Gastroesophageal sphincter (tissue), 4 donors: ENCODE measurements around the gene SH2D6. TPM values are rescaled to one million over a fixed set of nuclear protein-coding genes. Genes with fewer than 3 reads are reported as not detected.
A peak's percentile ranks its signal among the peaks of the same experiment; 100 is the strongest.

ENCODE experiments used
- ATAC-seq: fragments of 150-250 bp; one replicate; pipeline ENCODE4 v1.9.1; 2016; ENCODE audit warnings: mild to moderate bottlenecking, moderate library complexity
- H3K27ac ChIP-seq, 4 donors: fragments of 200-600 bp; sonication (generic) in 3 of 4; 1 replicate in 3 of 4; 2 replicates in 1 of 4; pipeline ENCODE4 v1.5.1; 2016 to 2019
- H3K27me3 ChIP-seq: fragments of 200-600 bp; sonication (generic); one replicate; pipeline ENCODE4 v1.5.1; 2019
- H3K36me3 ChIP-seq, 2 donors: fragments of 200-600 bp; sonication (generic); one replicate each; pipeline ENCODE4 v1.5.1; 2019; ENCODE audit warnings: control low read depth in 1 of 2
- H3K4me1 ChIP-seq, 3 donors: fragments of 200-600 bp; sonication (generic); 1 replicate in 2 of 3; 2 replicates in 1 of 3; pipeline ENCODE4 v1.5.1; 2016 to 2019; ENCODE audit warnings: control low read depth in 2 of 3
- H3K4me3 ChIP-seq, 2 donors: fragments of 200-600 bp; sonication (generic); one replicate each; pipeline ENCODE4 v1.5.1; 2019; ENCODE audit warnings: mild to moderate bottlenecking in 1 of 2, moderate library complexity in 1 of 2
- H3K9me3 ChIP-seq, 3 donors: fragments of 200-600 bp; sonication (generic); one replicate each; pipeline ENCODE4 v1.5.1; 2017 to 2019; ENCODE audit warnings: control low read depth in 2 of 3
- EP300 ChIP-seq: sonication (generic); formaldehyde crosslinking; IDR thresholded peaks from one replicate; pipeline ENCODE4 v1.6.1; 2017; ENCODE audit warnings: antibody characterized with exemption, mild to moderate bottlenecking
- POLR2A ChIP-seq, 2 donors: fragments of 450-650 bp; IDR thresholded peaks; one replicate each; pipeline ENCODE4 v1.6.1; 2017; ENCODE audit warnings: antibody characterized with exemption in 2 of 2, mild to moderate bottlenecking in 2 of 2, moderate library complexity in 1 of 2
- POLR2AphosphoS5 ChIP-seq: sonication (generic); formaldehyde crosslinking; IDR thresholded peaks from one replicate; pipeline ENCODE4 v1.6.1; 2017; ENCODE audit warnings: antibody characterized with exemption
- WGBS, 2 donors: methylation state at CpG; one replicate each; pipeline ENCODE4 v1.1.5; 2018; ENCODE audit warnings: low coverage in 1 of 2; 5-methylcytosine and 5-hydroxymethylcytosine counted together
- total RNA-seq, 4 donors: library from RNA; depleted of rRNA; stranded (reverse); fragments of >200 nt; gene quantifications; one replicate each; pipeline ENCODE4 v1.1.0, GENCODE V29; 2016
- TF ChIP-seq, protein P1 (sequence below), 4 experiments: fragments of 200-600 bp in 2 of 4; fragments of 450-650 bp in 2 of 4; sonication (generic) in 1 of 4; IDR thresholded peaks; one replicate each; pipeline ENCODE4 v1.5.1; 2017 to 2019; ENCODE audit warnings: antibody characterized with exemption in 4 of 4, mild to moderate bottlenecking in 2 of 4, moderate library complexity in 2 of 4

SH2D6 gene
- total RNA-seq, 4 donors from 2014 or later = not detected

DNA sequence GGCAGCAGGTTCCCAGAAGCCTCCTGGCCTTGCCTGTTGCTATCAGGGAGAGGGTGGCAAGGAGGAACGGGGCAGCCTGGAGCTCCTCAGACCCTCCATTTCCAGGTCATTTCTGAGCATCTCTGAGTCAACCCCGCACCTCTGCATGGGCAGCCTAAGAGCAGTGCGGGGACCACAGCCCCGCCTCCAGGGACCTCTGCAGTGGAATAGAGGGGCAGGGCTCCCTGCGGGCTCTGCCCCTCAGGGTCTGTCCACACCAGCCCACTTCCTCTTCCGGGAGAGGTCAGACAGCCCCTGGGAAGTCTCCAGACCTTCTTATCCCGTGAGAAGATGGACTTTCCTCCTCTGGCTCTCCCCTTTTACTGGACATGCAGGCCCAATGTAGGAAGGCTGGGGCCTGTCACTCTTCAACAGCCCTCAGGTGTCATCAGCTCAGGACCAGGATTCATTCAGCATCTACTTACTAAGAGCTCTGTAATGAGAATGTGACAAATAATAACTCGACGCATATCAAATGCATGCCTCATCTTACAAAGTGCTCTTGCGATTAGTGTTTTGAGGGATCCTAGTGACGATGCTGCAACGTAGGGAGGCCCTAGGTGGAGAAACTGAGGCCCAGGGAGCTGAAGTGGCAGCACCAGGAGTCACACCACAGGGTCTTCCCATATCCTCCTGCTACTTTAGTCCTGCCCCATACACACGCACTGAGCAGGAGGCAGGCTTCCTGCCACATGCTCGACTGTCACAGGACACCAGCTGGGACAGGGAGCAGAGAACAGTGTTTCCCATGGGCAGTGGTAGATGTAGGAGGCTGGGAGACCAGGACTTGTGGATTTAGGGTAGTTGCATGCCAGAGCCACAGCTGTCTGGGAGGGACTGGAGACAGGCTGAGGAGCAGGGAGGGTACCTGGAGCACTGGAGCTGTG is 28.0 kb downstream of the SH2D6 start:
- no peaks in the 10 kb centered on the region for H3K9me3 ChIP-seq
- peak; percentile 6 for ATAC-seq
- peaks cover 0 to 16% (median 9%) of the 10 kb centered on the region in 3 donors for H3K4me1 ChIP-seq
- WGBS, 2 donors = 71 to 95% methylated on average over 7 of the region's 14 CpGs
- H3K27me3 ChIP-seq = no peaks in the 10 kb centered on the region
- TF ChIP-seq POLR2AphosphoS5 = no peak
- no peak for TF ChIP-seq EP300
- TF ChIP-seq, protein P1, sequence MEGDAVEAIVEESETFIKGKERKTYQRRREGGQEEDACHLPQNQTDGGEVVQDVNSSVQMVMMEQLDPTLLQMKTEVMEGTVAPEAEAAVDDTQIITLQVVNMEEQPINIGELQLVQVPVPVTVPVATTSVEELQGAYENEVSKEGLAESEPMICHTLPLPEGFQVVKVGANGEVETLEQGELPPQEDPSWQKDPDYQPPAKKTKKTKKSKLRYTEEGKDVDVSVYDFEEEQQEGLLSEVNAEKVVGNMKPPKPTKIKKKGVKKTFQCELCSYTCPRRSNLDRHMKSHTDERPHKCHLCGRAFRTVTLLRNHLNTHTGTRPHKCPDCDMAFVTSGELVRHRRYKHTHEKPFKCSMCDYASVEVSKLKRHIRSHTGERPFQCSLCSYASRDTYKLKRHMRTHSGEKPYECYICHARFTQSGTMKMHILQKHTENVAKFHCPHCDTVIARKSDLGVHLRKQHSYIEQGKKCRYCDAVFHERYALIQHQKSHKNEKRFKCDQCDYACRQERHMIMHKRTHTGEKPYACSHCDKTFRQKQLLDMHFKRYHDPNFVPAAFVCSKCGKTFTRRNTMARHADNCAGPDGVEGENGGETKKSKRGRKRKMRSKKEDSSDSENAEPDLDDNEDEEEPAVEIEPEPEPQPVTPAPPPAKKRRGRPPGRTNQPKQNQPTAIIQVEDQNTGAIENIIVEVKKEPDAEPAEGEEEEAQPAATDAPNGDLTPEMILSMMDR (IDR thresholded peaks at IDR 0.05) = no peak
- TF ChIP-seq POLR2A (IDR thresholded peaks at IDR 0.05) = no peak
- peak overlapping the region; percentile 1 to 79 (median 70) for H3K27ac ChIP-seq
- H3K36me3 ChIP-seq = no peaks in the 10 kb centered on the region
- H3K4me3 ChIP-seq = no peak overlapping the region

DNA sequence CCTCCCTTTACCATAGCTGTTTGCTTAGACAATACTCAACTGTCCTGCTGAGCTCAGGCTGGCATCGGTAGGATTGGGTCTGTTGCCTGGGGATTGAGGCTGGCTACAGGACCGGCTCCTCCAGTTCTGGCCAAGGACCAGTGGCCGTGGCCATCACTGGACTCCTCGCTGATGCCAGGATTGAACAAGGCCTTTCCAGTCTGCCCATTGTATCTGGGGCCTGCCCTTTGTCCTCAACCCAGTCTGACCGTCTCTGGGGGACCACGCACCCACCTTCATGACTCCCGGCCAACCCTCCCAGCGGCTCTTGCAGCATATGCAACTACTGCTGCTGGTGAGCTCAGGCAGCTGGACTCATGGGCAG is 28.7 kb downstream of the SH2D6 start:
- Histone ChIP-seq H3K9me3 (no peaks in the 10 kb centered on the region), H3K27ac (no peak overlapping the region), H3K36me3 (no peaks in the 10 kb centered on the region), H3K4me1 (peaks cover 0 to 16% (median 9%) of the 10 kb centered on the region in 3 donors), H3K4me3 (no peak overlapping the region), H3K27me3 (no peaks in the 10 kb centered on the region)
- WGBS, 2 donors = no CpG with 5 or more reads among the region's 8 CpGs
- TF ChIP-seq POLR2A (IDR thresholded peaks at IDR 0.05) (no peak), EP300 (no peak), POLR2AphosphoS5 (no peak)
- TF ChIP-seq, protein P1 (IDR thresholded peaks at IDR 0.05) = no peak
- ATAC-seq = no peak

DNA sequence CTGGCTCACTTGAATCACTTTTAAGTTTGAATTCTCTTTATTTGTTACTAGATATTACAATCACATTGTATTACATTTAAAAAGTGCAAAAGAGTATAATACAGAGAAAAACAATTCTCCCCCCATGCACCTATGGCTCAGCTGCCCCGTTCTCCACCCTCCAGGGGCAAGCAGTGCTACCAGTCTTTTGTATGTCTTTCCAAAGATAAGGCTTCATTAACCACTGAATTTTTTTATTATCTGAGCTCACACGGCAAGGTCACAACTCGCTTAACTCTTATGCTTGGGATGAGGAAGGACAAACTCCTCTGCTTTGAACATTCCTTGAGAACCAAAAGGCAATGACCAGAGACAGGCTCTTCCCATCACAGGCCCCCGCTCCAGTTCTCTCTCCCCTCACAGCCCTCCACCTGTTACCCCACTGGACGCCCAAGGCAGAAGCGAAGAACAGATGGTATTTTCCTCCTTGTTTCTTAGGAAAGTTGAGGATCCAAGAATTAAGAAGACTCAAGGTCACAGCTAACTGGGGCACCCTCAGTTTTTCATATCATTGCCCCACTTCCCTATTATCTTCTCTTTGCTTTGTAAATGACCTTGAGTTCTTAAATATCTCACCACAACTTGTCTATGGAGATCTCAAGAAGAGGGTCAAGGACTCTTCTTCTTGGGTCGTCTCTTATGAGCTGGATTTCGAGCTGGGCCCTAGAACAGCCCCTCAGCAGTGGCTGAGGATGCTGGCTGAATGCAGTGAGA is 30.1 kb downstream of the SH2D6 start:
- H3K36me3 ChIP-seq = no peaks in the 10 kb centered on the region
- no peak overlapping the region for H3K4me3 ChIP-seq
- no peaks in the 10 kb centered on the region for H3K27me3 ChIP-seq
- H3K27ac ChIP-seq = no peak overlapping the region
- TF ChIP-seq EP300 (no peak), POLR2A (IDR thresholded peaks at IDR 0.05) (no peak), POLR2AphosphoS5 (no peak)
- TF ChIP-seq, protein P1 (IDR thresholded peaks at IDR 0.05) = no peak
- no peak for ATAC-seq
- 92 to 100% methylated on average over 1 to 5 of the region's 8 CpGs for WGBS, 2 donors
- no peaks in the 10 kb centered on the region for H3K9me3 ChIP-seq
- H3K4me1 ChIP-seq = peaks cover 0 to 16% (median 9%) of the 10 kb centered on the region in 3 donors

DNA sequence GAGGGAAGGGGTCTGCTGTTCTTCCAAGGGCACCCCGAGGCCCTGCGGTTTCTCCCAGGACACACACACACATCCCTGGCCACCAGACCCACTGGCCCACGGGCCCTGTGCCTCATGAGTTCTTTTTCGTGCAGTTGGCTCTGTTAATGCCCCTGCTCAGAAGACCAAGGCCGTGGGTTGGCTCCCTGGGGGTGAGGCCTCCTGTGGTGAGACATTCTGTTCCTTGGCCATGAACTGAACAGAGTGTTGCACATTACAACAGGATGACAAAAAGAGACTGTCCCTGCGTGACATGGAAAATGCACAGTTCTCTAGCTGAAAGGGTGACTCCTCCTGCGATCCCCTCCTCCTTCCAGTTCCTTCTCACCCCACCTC is 30.7 kb downstream of the SH2D6 start:
- Histone ChIP-seq H3K9me3 (no peaks in the 10 kb centered on the region), H3K4me1 (peaks cover 0 to 16% (median 9%) of the 10 kb centered on the region in 3 donors), H3K36me3 (no peaks in the 10 kb centered on the region), H3K27me3 (no peaks in the 10 kb centered on the region), H3K27ac (no peak overlapping the region), H3K4me3 (no peak overlapping the region)
- TF ChIP-seq POLR2AphosphoS5 = no peak
- TF ChIP-seq EP300 = no peak
- no peak for TF ChIP-seq POLR2A (IDR thresholded peaks at IDR 0.05)
- TF ChIP-seq, protein P1 (IDR thresholded peaks at IDR 0.05) = no peak
- WGBS, 2 donors = 90% methylated on average over 2 of the region's 7 CpGs; no CpG with 5 or more reads in 1 of the 2 donors
- ATAC-seq = no peak
